ENCODE measurements around the gene SHISA6. TPM values are rescaled to one million over a fixed set of nuclear protein-coding genes. Genes with fewer than 3 reads are reported as not detected.

The SHISA6 gene
- polyA plus RNA-seq, 1 donor from 2014 or later = 1.8 TPM

DNA sequence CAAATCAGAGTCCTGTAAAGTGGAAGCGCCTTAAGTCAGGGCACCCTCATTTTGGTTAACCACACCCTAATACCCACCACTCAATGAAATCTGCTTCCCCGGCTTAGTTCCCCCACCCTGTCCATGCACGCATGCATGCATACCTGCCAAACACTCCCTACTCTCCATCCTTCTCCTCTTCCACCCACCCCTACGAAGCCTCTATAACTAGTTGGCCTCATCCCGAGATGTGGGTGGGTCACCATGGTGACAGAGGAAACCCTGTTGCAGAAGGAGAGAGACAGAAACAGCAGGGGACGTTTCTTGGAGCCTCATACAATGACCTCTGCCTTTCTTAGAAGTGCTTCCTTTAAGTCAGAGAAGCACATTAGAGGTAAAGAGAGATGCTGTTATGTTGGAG lies 310.4 kb downstream of the SHISA6 start:
- no peaks in the 10 kb centered on the region for H3K27me3 ChIP-seq (ENCODE audit: insufficient read depth, low read depth, low read length)
- no peaks in the 10 kb centered on the region for H3K9me3 ChIP-seq (ENCODE audit: low read length)
- no peaks in the 10 kb centered on the region for H3K36me3 ChIP-seq (ENCODE audit: insufficient read depth, low read length)
- no peaks in the 10 kb centered on the region for H4K20me1 ChIP-seq (ENCODE audit: insufficient read depth)
- H3K27ac ChIP-seq (ENCODE audit: low read length) = no peak overlapping the region
- no peak for TF ChIP-seq EZH2 (IDR thresholded peaks at IDR 0.05; ENCODE audit: borderline replicate concordance, insufficient read depth, low read length, poor library complexity, severe bottlenecking)
- no peak overlapping the region for H3K4me2 ChIP-seq (ENCODE audit: low read length)
- no peak overlapping the region for H3K4me3 ChIP-seq (ENCODE audit: low read length)
- no peak overlapping the region for H2AFZ ChIP-seq (ENCODE audit: low read depth, low read length)
- H3K79me2 ChIP-seq (replicated peaks; ENCODE audit: insufficient read depth, low read length) = no peaks in the 10 kb centered on the region
- no peaks in the 10 kb centered on the region for H3F3A ChIP-seq (ENCODE audit: insufficient read depth, low read length, poor library complexity, severe bottlenecking)
- H3K9ac ChIP-seq (ENCODE audit: low read length) = no peak overlapping the region
- H3K9me2 ChIP-seq (ENCODE audit: insufficient read depth, low read length) = no peaks in the 10 kb centered on the region

DNA sequence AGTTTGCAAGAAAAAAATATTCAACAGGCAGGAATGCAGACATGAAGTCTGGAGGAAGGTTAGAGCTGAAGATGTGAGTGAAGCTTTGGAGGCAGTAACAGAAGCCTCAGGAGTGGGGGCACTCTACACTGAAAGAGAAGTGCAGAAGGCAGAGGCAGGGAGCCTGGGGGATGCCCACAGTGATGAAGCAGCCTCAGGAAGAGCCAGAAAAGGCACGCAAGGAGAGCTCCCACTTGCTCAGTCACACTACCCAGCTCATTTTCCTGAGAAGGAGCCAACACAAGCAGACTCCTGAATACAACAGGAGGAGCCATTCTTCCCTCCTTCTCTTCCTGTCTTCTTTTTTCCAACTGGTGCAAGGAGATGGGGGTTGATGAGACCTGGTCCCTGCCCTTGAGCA lies 312.1 kb downstream of the SHISA6 start:
- H3K9ac ChIP-seq (ENCODE audit: low read length) = no peak overlapping the region
- H3K4me2 ChIP-seq (ENCODE audit: low read length) = no peak overlapping the region
- TF ChIP-seq TAF1 (IDR thresholded peaks at IDR 0.05; ENCODE audit: low read depth) (no peak), EZH2 (IDR thresholded peaks at IDR 0.05; ENCODE audit: borderline replicate concordance, insufficient read depth, low read length, poor library complexity, severe bottlenecking) (no peak)
- TF ChIP-seq, protein P1, sequence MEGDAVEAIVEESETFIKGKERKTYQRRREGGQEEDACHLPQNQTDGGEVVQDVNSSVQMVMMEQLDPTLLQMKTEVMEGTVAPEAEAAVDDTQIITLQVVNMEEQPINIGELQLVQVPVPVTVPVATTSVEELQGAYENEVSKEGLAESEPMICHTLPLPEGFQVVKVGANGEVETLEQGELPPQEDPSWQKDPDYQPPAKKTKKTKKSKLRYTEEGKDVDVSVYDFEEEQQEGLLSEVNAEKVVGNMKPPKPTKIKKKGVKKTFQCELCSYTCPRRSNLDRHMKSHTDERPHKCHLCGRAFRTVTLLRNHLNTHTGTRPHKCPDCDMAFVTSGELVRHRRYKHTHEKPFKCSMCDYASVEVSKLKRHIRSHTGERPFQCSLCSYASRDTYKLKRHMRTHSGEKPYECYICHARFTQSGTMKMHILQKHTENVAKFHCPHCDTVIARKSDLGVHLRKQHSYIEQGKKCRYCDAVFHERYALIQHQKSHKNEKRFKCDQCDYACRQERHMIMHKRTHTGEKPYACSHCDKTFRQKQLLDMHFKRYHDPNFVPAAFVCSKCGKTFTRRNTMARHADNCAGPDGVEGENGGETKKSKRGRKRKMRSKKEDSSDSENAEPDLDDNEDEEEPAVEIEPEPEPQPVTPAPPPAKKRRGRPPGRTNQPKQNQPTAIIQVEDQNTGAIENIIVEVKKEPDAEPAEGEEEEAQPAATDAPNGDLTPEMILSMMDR (IDR thresholded peaks at IDR 0.05; ENCODE audit: poor library complexity, severe bottlenecking) = no peak
- TF ChIP-seq, protein P2, sequence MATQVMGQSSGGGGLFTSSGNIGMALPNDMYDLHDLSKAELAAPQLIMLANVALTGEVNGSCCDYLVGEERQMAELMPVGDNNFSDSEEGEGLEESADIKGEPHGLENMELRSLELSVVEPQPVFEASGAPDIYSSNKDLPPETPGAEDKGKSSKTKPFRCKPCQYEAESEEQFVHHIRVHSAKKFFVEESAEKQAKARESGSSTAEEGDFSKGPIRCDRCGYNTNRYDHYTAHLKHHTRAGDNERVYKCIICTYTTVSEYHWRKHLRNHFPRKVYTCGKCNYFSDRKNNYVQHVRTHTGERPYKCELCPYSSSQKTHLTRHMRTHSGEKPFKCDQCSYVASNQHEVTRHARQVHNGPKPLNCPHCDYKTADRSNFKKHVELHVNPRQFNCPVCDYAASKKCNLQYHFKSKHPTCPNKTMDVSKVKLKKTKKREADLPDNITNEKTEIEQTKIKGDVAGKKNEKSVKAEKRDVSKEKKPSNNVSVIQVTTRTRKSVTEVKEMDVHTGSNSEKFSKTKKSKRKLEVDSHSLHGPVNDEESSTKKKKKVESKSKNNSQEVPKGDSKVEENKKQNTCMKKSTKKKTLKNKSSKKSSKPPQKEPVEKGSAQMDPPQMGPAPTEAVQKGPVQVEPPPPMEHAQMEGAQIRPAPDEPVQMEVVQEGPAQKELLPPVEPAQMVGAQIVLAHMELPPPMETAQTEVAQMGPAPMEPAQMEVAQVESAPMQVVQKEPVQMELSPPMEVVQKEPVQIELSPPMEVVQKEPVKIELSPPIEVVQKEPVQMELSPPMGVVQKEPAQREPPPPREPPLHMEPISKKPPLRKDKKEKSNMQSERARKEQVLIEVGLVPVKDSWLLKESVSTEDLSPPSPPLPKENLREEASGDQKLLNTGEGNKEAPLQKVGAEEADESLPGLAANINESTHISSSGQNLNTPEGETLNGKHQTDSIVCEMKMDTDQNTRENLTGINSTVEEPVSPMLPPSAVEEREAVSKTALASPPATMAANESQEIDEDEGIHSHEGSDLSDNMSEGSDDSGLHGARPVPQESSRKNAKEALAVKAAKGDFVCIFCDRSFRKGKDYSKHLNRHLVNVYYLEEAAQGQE (IDR thresholded peaks at IDR 0.05; ENCODE audit: borderline replicate concordance) = no peak
- H4K20me1 ChIP-seq (ENCODE audit: insufficient read depth) = no peaks in the 10 kb centered on the region
- H3K27me3 ChIP-seq (ENCODE audit: insufficient read depth, low read depth, low read length) = no peaks in the 10 kb centered on the region
- H3F3A ChIP-seq (ENCODE audit: insufficient read depth, low read length, poor library complexity, severe bottlenecking) = no peaks in the 10 kb centered on the region
- no peaks in the 10 kb centered on the region for H3K9me3 ChIP-seq (ENCODE audit: low read length)
- H3K9me2 ChIP-seq (ENCODE audit: insufficient read depth, low read length) = no peaks in the 10 kb centered on the region
- no peak overlapping the region for H3K4me3 ChIP-seq (ENCODE audit: low read length)
- no peaks in the 10 kb centered on the region for H3K79me2 ChIP-seq (replicated peaks; ENCODE audit: insufficient read depth, low read length)
- no peak overlapping the region for H2AFZ ChIP-seq (ENCODE audit: low read depth, low read length)
- H3K27ac ChIP-seq (ENCODE audit: low read length) = no peak overlapping the region
- no peaks in the 10 kb centered on the region for H3K36me3 ChIP-seq (ENCODE audit: insufficient read depth, low read length)

DNA sequence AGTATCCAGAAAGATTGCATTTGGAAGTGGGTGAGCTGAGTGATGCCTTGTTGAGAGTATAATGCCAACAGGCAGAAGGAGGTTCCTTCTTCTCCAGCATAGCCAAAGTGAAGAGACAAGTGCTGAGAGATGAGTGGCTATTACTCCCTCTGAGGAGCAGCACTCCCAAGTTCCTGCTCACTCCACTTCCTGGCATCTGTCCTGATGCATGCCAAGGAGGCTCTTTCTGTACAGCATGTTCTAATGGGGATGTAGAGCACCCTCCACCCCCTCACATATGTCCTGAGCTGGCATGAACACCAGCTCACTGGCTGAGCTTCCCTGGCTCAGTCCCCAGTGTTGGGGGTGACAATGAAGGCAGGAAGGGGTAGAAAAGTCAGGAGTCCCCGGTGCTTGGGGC lies 313.0 kb downstream of the SHISA6 start:
- Histone ChIP-seq H3K4me2 (ENCODE audit: low read length) (no peak overlapping the region), H3K4me3 (ENCODE audit: low read length) (no peak overlapping the region), H3K27me3 (ENCODE audit: insufficient read depth, low read depth, low read length) (no peaks in the 10 kb centered on the region), H3K9me2 (ENCODE audit: insufficient read depth, low read length) (no peaks in the 10 kb centered on the region), H2AFZ (ENCODE audit: low read depth, low read length) (no peak overlapping the region), H3K36me3 (ENCODE audit: insufficient read depth, low read length) (no peaks in the 10 kb centered on the region), H3K9ac (ENCODE audit: low read length) (no peak overlapping the region), H4K20me1 (ENCODE audit: insufficient read depth) (no peaks in the 10 kb centered on the region), H3K27ac (ENCODE audit: low read length) (no peak overlapping the region), H3K9me3 (ENCODE audit: low read length) (no peaks in the 10 kb centered on the region), H3F3A (ENCODE audit: insufficient read depth, low read length, poor library complexity, severe bottlenecking) (no peaks in the 10 kb centered on the region), H3K79me2 (replicated peaks; ENCODE audit: insufficient read depth, low read length) (no peaks in the 10 kb centered on the region)
- TF ChIP-seq RAD21 (conservative IDR thresholded peaks at IDR 0.05) (no peak), POLR2AphosphoS5 (IDR thresholded peaks at IDR 0.05) (no peak), TAF1 (IDR thresholded peaks at IDR 0.05; ENCODE audit: low read depth) (no peak), SMC3 (conservative IDR thresholded peaks at IDR 0.05; ENCODE audit: poor library complexity) (no peak), EZH2 (IDR thresholded peaks at IDR 0.05; ENCODE audit: borderline replicate concordance, insufficient read depth, low read length, poor library complexity, severe bottlenecking) (no peak), MXI1 (conservative IDR thresholded peaks at IDR 0.05; ENCODE audit: poor library complexity, severe bottlenecking) (no peak), EP300 (conservative IDR thresholded peaks at IDR 0.05; ENCODE audit: poor library complexity, severe bottlenecking) (no peak)
- TF ChIP-seq, protein P1 (IDR thresholded peaks at IDR 0.05; ENCODE audit: poor library complexity, severe bottlenecking) = no peak
- TF ChIP-seq, protein P2 (IDR thresholded peaks at IDR 0.05; ENCODE audit: borderline replicate concordance) = no peak
